HEK293 (cell line): ENCODE data around the gene ZNF227.

Source experiments
- CTCF ChIA-PET: fragments of 350-600 bp; formaldehyde crosslinking; extraction: SDS; loops from one replicate; lab custom pipeline; 2021; ENCODE audit warnings: antibody characterized with exemption; lab: Yijun Ruan, JAX
- POLR2A ChIA-PET: fragments of 300-600 bp; formaldehyde crosslinking; extraction: SDS; loops from one replicate; lab custom pipeline; 2020; ENCODE audit warnings: antibody characterized with exemption, inconsistent platforms; lab: Yijun Ruan, JAX
- H3K27ac ChIP-seq: fragments of 200-500 bp; sonication (Bioruptor generic); 2 replicates; pipeline ENCODE4 v1.5.1; 2014; ENCODE audit warnings: low read depth, low read length, control low read depth, inconsistent platforms; ENCODE audit errors: extremely low read depth
- H3K36me3 ChIP-seq, 2 experiments: fragments of 200-500 bp in 1 of 2; sonication (Bioruptor generic) in 1 of 2; 1 replicate in 1 of 2; 2 replicates in 1 of 2; pipeline ENCODE4 v1.5.1; 2014 to 2017; ENCODE audit warnings: inconsistent platforms in 2 of 2, low read length in 2 of 2; ENCODE audit not compliant: control insufficient read depth in 2 of 2, insufficient read depth in 1 of 2
- H3K4me1 ChIP-seq: fragments of 200-500 bp; sonication (Bioruptor generic); 2 replicates; pipeline ENCODE4 v1.5.1; 2014; ENCODE audit warnings: mild to moderate bottlenecking, low read length, inconsistent platforms; ENCODE audit not compliant: control insufficient read depth, insufficient read depth
- H3K4me3 ChIP-seq: 2 replicates; pipeline ENCODE4 v1.5.1; 2011; ENCODE audit warnings: low read depth, mild to moderate bottlenecking, control low read depth, low read length, moderate library complexity
- H3K9me3 ChIP-seq: fragments of 200-500 bp; sonication (Bioruptor generic); 2 replicates; pipeline ENCODE4 v1.5.1; 2014; ENCODE audit warnings: low read depth, low read length, inconsistent platforms; ENCODE audit not compliant: control insufficient read depth, insufficient read depth
- GFI1B ChIP-seq: fragments of 450-650 bp; formaldehyde crosslinking; IDR thresholded peaks from 2 replicates; pipeline ENCODE4 v1.5.1; 2016; ENCODE audit warnings: missing biosample characterization, missing genetic modification characterization
- INSM2 ChIP-seq: fragments of 450-650 bp; formaldehyde crosslinking; IDR thresholded peaks from 2 replicates; pipeline ENCODE4 v1.5.1; 2016; ENCODE audit warnings: missing biosample characterization, missing genetic modification characterization
- KLF8 ChIP-seq: fragments of 450-650 bp; formaldehyde crosslinking; IDR thresholded peaks from 2 replicates; pipeline ENCODE4 v1.5.1; 2016; ENCODE audit warnings: missing biosample characterization, missing genetic modification characterization
- OVOL3 ChIP-seq: fragments of 450-650 bp; formaldehyde crosslinking; IDR thresholded peaks from 2 replicates; pipeline ENCODE4 v1.5.1; 2016; ENCODE audit warnings: missing biosample characterization, missing genetic modification characterization
- PRDM1 ChIP-seq: fragments of 450-650 bp; formaldehyde crosslinking; IDR thresholded peaks from 2 replicates; pipeline ENCODE4; 2016; ENCODE audit warnings: missing biosample characterization, missing genetic modification characterization
- SCRT1 ChIP-seq: fragments of 450-650 bp; formaldehyde crosslinking; IDR thresholded peaks from 2 replicates; pipeline ENCODE4 v1.5.1; 2016; ENCODE audit warnings: missing biosample characterization, missing genetic modification characterization, borderline replicate concordance
- WT1 ChIP-seq: fragments of 450-650 bp; formaldehyde crosslinking; IDR thresholded peaks from 2 replicates; pipeline ENCODE4 v1.5.1; 2016; ENCODE audit warnings: missing biosample characterization, missing genetic modification characterization
- ZBTB48 ChIP-seq: fragments of 450-650 bp; formaldehyde crosslinking; IDR thresholded peaks from 2 replicates; pipeline ENCODE4 v1.5.1; 2016; ENCODE audit warnings: missing biosample characterization, missing genetic modification characterization
- ZNF114 ChIP-seq: fragments of 450-650 bp; formaldehyde crosslinking; IDR thresholded peaks from 2 replicates; pipeline ENCODE4 v1.5.0; 2017; ENCODE audit warnings: missing biosample characterization, missing genetic modification characterization
- ZNF146 ChIP-seq: fragments of 450-650 bp; formaldehyde crosslinking; IDR thresholded peaks from 2 replicates; pipeline ENCODE4 v1.5.1; 2016; ENCODE audit warnings: missing biosample characterization, missing genetic modification characterization
- ZNF157 ChIP-seq: fragments of 450-650 bp; formaldehyde crosslinking; IDR thresholded peaks from 2 replicates; pipeline ENCODE4 v1.5.1; 2016; ENCODE audit warnings: missing biosample characterization, missing genetic modification characterization
- ZNF16 ChIP-seq: fragments of 450-650 bp; formaldehyde crosslinking; IDR thresholded peaks from 2 replicates; pipeline ENCODE4 v1.5.1; 2016; ENCODE audit warnings: low read depth, missing biosample characterization, missing genetic modification characterization
- ZNF174 ChIP-seq: fragments of 450-650 bp; formaldehyde crosslinking; IDR thresholded peaks from 2 replicates; pipeline ENCODE4 v1.5.0; 2017; ENCODE audit warnings: missing biosample characterization, mild to moderate bottlenecking, missing genetic modification characterization
- ZNF24 ChIP-seq: fragments of 450-650 bp; formaldehyde crosslinking; IDR thresholded peaks from 2 replicates; pipeline ENCODE4 v1.5.1; 2016; ENCODE audit warnings: missing biosample characterization, missing genetic modification characterization
- ZNF280D ChIP-seq: fragments of 450-650 bp; formaldehyde crosslinking; IDR thresholded peaks from 2 replicates; pipeline ENCODE4 v1.5.1; 2016; ENCODE audit warnings: missing biosample characterization, missing genetic modification characterization
- ZNF324 ChIP-seq: fragments of 450-650 bp; formaldehyde crosslinking; IDR thresholded peaks from 2 replicates; pipeline ENCODE4 v1.5.1; 2016; ENCODE audit warnings: missing biosample characterization, missing genetic modification characterization
- ZNF488 ChIP-seq: fragments of 450-650 bp; formaldehyde crosslinking; IDR thresholded peaks from 2 replicates; pipeline ENCODE4 v1.5.1; 2016; ENCODE audit warnings: missing biosample characterization, missing genetic modification characterization
- ZNF555 ChIP-seq: fragments of 450-650 bp; formaldehyde crosslinking; conservative IDR thresholded peaks from 2 replicates; pipeline ENCODE4 v1.5.1; 2017; ENCODE audit warnings: missing biosample characterization, mild to moderate bottlenecking, missing genetic modification characterization, inconsistent platforms
- ZNF626 ChIP-seq: fragments of 450-650 bp; sonication (Bioruptor Pico); formaldehyde crosslinking; IDR thresholded peaks from 2 replicates; pipeline ENCODE4 v1.5.1; 2018; ENCODE audit warnings: missing biosample characterization, missing genetic modification characterization, inconsistent platforms
- ZNF629 ChIP-seq: fragments of 450-650 bp; formaldehyde crosslinking; IDR thresholded peaks from 2 replicates; pipeline ENCODE4 v1.5.1; 2017; ENCODE audit warnings: missing biosample characterization, missing genetic modification characterization
- ZNF639 ChIP-seq: fragments of 450-650 bp; formaldehyde crosslinking; IDR thresholded peaks from 2 replicates; pipeline ENCODE4 v1.5.1; 2016; ENCODE audit warnings: missing biosample characterization, missing genetic modification characterization
- ZNF768 ChIP-seq: fragments of 450-650 bp; formaldehyde crosslinking; IDR thresholded peaks from 2 replicates; pipeline ENCODE4 v1.5.1; 2018; ENCODE audit warnings: missing biosample characterization, mild to moderate bottlenecking, missing genetic modification characterization
- ZNF843 ChIP-seq: fragments of 450-650 bp; formaldehyde crosslinking; IDR thresholded peaks from 2 replicates; pipeline ENCODE4 v1.5.1; 2016; ENCODE audit warnings: missing biosample characterization, missing genetic modification characterization
- ZSCAN30 ChIP-seq: fragments of 450-650 bp; IDR thresholded peaks from 2 replicates; pipeline ENCODE4 v1.5.1; 2018; ENCODE audit warnings: missing biosample characterization, mild to moderate bottlenecking, missing genetic modification characterization, moderate library complexity
- ZSCAN4 ChIP-seq: fragments of 450-650 bp; formaldehyde crosslinking; IDR thresholded peaks from 2 replicates; pipeline ENCODE4 v1.5.1; 2017; ENCODE audit warnings: missing biosample characterization, missing genetic modification characterization

Gene ZNF227

GRCh38 chr19:44260343-44260681 is 48.0 kb downstream of the ZNF227 start (continued):
- TF ChIP-seq ZNF488 (tag by site-specific recombination) (0 out of 2 replicates have a peak, but pooled peaks have one; percentile 51), WT1 (tag by site-specific recombination) (peak; percentile 5; the same call in 1 of the 2 replicates), ZNF768 (tag by site-specific recombination) (0 out of 2 replicates have a peak, but pooled peaks have one; percentile 1), OVOL3 (tag by site-specific recombination) (no peak), ZNF114 (no peak), ZSCAN4 (tag by site-specific recombination) (0 out of 2 replicates have a peak, but pooled peaks have one; percentile 56), SCRT1 (tag by site-specific recombination) (no peak), ZNF555 (tag by site-specific recombination) (no peak)
- TF ChIP-seq, all 188 proteins: peak for 13

- Histone ChIP-seq H3K27ac (peak overlapping the region; percentile 91), H3K9me3 (peaks cover 32% of the 10 kb centered on the region), H3K4me3 (no peak overlapping the region), H3K36me3 (peaks cover 2 to 68% of the 10 kb centered on the region in 2 experiments), H3K4me1 (peaks cover 25% of the 10 kb centered on the region)
- CTCF ChIA-PET: interaction anchor here (0.6 to 0.7 kb wide), 3 partner anchors 9 to 1177 kb away, joined by 3 read pairs; no protein-coding TSS in a partner anchor
- POLR2A ChIA-PET: interaction anchor here (1.4 to 6.3 kb wide), 5 partner anchors 8 to 96 kb away, joined by 7 to 36 read pairs (median 21); partner anchors contain the start of genes ZNF226 and ZNF227
- peak; percentile 93 for TF ChIP-seq ZNF174 (tag by site-specific recombination)
- TF ChIP-seq ZNF157 (tag by site-specific recombination): 0 out of 2 replicates have a peak, but pooled peaks have one; percentile 40
- peak; percentile 24; the same call in 1 of the 2 replicates for TF ChIP-seq ZNF24 (tag by site-specific recombination)
- TF ChIP-seq ZNF16 (tag by site-specific recombination): no peak
- TF ChIP-seq INSM2: peak; percentile 31; the same call in 1 of the 2 replicates
- peak; percentile 92 for TF ChIP-seq ZNF280D
- peak; percentile 62 for TF ChIP-seq PRDM1
- no peak for TF ChIP-seq ZNF146 (tag by site-specific recombination)
- TF ChIP-seq ZNF639 (tag by site-specific recombination): 0 out of 2 replicates have a peak, but pooled peaks have one; percentile 47
- TF ChIP-seq ZNF843 (tag by site-specific recombination): no peak
- 0 out of 2 replicates have a peak, but pooled peaks have one; percentile 41 for TF ChIP-seq ZSCAN30 (tag by site-specific recombination)
- peak; percentile 49 for TF ChIP-seq ZNF629 (tag by site-specific recombination)
- 0 out of 2 replicates have a peak, but pooled peaks have one; percentile 21 for TF ChIP-seq ZNF626 (tag by site-specific recombination)
- no peak for TF ChIP-seq GFI1B (tag by site-specific recombination)
- no peak; the same call in 1 of the 2 replicates for TF ChIP-seq KLF8 (tag by site-specific recombination)
- TF ChIP-seq ZNF324: peak; percentile 61
- no peak for TF ChIP-seq ZBTB48 (tag by site-specific recombination)
Measured at GRCh38 chr19:44260695-44261446, 48.5 kb downstream of the ZNF227 start.
